GM19043 (cell line): ENCODE data around the gene CDH26.

ENCODE experiments used
- ATAC-seq: cut with Tn5 transposase; IDR thresholded peaks from one replicate; pipeline ENCODE4 v1.9.1; 2021; ENCODE audit warnings: low read depth; ENCODE audit not compliant: unreplicated experiment

The CDH26 gene

DNA sequence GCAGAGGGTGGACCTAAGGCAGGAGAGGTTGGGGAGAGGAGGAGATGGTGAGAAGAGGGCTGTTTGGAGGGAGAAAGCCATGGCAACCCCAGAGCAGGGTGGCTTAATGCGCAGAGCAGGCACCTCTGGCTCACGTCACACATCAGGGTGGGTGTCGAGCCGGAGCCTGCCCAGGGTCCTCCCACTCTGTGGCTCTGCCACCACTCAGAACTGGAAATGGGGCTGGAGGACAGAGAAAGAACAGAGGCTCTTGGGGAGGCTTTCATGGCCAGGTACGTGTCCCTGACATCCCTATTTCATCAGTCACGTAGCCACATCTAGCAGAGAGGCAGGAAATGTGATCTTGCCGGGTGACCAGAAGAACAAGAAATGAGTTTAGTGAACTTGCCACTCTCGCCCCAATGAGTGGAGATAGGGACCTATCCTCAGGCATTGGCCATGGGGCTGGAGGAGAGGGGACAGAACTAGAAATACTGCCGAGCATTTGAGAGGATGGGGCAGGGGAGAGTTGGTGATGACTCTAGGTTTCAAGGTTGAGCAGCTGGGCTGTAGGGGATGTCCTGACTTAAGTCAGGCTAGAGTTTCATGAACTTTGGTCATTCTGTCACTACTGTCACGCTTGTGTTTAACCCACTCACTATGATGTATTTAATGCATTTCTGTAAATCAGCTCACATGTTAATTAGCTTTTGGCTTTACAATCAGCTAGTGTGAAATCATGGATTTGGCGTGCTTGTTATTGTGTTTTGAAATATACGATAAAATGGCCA, 52.7 kb downstream of the CDH26 start:
- no peak for ATAC-seq

- no peak for ATAC-seq
Measured at GRCh38 chr20:60011512-60012507, 53.6 kb downstream of the CDH26 start.

- ATAC-seq: no peak
Measured at GRCh38 chr20:60013296-60014139, 55.3 kb downstream of the CDH26 start.

GRCh38 chr20:60016406-60016805, 58.2 kb downstream of the CDH26 start:
- ATAC-seq: no peak

- no peak for ATAC-seq
Measured at GRCh38 chr20:60020251-60020650, 62.0 kb downstream of the CDH26 start.

GRCh38 chr20:60021104-60021503, 62.9 kb downstream of the CDH26 start:
- no peak for ATAC-seq

- no peak for ATAC-seq
Measured at GRCh38 chr20:60022849-60023248, 64.6 kb downstream of the CDH26 start.

DNA sequence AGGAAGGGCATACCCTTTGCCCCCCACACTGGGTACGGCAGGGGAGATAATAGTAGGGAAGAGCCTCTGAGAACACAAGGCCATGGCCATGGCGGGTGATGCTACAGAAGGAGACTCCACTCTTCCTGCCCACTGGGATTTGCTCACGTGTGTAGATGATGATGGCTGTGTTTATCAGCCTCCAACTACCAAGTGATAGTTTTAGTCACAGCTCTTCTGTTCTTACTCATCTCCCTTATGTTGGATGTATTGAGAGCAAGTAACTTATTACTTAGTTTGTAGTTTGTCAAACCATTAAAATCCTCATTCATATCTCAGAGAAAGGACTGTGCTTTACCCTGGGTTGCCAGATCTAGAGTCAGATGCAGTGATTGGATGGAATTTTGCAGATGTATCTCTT, 66.0 kb downstream of the CDH26 start:
- no peak for ATAC-seq

GRCh38 chr20:60024801-60025200, 66.6 kb downstream of the CDH26 start:
- ATAC-seq: no peak

GRCh38 chr20:60026010-60026409, 67.8 kb downstream of the CDH26 start:
- ATAC-seq: no peak

- ATAC-seq: no peak
Measured at GRCh38 chr20:60030471-60030870, 72.2 kb downstream of the CDH26 start.

DNA sequence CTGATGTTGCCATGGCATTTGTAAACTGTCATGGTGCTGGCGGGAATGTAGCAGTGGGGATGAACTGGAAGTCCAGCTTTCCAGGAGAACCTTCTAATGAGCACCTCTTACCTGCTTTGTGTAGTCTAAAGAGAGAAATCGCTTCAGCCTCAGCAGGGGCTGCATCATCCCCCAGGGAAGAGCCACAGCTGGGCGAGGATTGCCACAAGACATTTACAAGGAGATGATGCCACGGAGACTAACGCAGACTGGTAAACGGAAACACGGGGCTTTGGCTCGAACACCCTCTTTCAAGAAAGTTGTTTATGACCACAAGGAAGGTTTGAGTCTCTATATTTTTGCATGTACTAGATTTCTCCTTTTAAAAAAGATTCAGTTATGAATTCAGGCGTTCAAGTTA, 72.9 kb downstream of the CDH26 start:
- no peak for ATAC-seq

DNA sequence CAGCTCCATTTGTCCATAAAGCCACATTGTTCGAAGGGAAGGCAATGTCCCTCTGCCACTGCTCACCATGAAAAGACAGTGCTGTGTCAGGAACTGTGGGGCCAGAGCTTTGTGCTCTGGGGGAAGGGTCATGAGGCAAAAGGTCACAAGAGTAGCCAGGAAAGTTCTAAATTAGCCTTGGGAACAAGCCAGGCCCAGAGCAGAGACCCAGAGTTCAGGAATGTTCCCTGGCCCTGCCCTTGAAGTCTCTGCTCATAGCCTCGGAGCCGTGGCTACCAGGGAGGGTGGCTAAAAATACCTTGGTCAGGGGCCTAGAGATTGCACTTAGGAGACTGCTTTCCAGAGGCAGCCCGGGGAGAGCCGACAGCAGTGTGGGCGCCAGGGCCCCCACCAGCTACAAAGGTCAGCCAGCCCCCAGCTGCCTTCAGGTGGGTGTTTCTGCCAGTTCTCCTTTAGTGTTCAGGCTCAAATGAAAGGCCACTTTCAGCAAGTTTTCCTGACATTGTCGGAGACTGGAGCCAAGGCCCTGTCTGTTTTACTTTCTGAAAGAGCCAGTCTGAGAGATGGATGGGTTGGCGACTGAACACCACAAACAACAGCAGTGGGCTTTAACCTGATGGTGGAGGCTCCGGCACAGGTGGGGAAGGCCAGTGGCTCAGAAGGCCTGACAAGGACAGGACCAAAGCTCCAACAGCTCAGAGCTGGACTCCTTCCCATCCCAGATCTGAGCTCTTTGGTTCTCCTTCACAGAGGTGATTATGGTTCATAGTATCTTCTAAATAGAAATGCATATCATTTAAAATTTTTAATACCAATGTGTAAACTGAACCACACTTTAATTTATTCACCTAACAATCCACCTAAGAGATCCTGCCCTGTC, 76.2 kb downstream of the CDH26 start:
- ATAC-seq: no peak

GRCh38 chr20:60035486-60035885, 77.3 kb downstream of the CDH26 start:
- no peak for ATAC-seq

DNA sequence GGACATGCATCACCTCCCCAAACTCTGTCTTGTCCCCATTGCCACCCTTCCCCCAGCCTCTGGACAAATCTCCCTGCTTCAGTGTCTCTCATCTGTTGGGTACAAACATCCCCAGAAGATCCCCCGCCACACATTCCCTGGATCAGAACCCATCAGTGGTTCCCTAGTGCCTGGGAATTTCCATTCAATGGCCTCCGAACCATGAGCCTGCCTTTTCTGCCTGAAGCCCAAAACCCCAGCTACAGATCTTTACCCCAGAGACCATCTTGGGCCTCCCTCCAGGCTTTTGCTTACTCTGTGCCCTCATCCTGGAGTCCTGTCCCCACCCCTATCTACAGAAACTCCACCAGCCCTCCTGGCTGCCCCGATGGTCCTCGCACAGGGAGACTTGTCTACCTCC, 78.1 kb downstream of the CDH26 start:
- ATAC-seq: no peak

DNA sequence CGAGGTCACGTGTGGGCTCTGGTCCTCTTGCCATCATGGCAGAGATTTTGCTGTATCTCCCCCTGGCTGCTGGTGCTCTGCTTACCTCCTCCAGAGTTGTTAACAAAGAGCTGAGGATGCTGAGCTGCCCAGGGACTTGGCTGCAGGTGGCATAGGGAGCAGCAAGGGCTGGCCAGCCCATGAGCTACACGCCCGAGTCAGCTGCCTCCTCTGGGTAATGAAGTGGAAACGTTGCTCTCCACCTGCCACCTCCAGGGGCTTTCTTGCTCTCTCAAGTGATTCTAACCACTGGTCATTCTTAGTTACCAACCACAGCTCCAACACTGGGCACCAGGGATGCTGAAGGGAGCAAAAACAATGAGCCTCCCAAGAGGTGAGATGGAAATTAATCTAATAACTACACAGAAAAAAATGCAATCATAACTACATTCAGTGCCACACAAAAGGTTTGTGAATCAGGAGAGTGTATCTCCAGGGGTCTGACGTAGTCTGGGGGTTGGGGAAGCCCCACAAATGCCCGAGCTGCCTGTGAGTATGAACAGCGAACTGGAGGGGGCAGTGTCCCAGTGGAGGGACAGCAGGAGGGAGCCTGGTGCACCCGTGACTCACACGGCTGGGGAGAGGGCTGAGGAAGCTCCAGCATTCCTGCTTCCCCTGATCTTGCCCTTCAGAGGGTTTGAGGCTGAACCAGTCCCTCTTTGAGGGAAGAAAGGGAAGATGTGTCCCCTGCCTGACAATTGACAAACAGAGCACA, 78.7 kb downstream of the CDH26 start:
- no peak for ATAC-seq

GRCh38 chr20:60038400-60039008, 80.3 kb downstream of the CDH26 start:
- no peak for ATAC-seq

DNA sequence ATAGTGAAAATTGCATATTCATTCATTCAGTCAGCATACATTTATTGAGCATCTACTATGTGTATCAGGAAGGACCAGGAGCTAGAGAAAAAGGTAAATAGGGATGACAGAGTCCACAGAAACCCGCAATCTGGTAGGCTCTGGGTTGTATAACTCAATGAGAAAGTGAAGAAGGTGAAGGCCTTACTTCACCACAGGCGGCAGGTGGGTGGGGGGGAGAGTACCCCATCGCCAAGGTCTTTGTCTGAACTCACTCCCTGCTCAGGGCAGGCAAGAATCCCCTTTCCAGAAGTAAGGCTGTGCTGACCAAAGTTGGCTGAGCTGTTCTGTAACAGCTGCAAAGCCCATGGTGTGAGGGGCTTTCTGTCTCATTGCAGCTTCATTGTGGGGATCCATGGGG, 81.3 kb downstream of the CDH26 start:
- no peak for ATAC-seq
